ENCODE measurements around the gene TMEM39A. TPM values are rescaled to one million over a fixed set of nuclear protein-coding genes. Genes with fewer than 3 reads are reported as not detected.
A peak's percentile ranks its signal among the peaks of the same experiment; 100 is the strongest.

The TMEM39A gene
- total RNA-seq, 4 donors from 2014 or later: 48.1 to 84.1 (median 59.8) TPM

GRCh38 chr3:119483101-119483500, 19.7 kb upstream of the TMEM39A start:
- H3K27me3 ChIP-seq: no peaks in the 10 kb centered on the region
- TF ChIP-seq POLR2A (IDR thresholded peaks at IDR 0.05) (no peak), CTCF (IDR thresholded peaks at IDR 0.05) (no peak)
- DNase-seq: no peak
- peaks cover 14 to 19% of the 10 kb centered on the region in 2 donors for H3K36me3 ChIP-seq
- H3K27ac ChIP-seq: no peak overlapping the region
- H3K4me1 ChIP-seq: no peaks in the 10 kb centered on the region
- H3K4me3 ChIP-seq (replicated peaks in 1 of 3): no peak overlapping the region
- 89 to 98% methylated on average over 1 of the region's 1 CpG for WGBS, 2 donors
- intact Hi-C loops (cut with DNase I): no loop called here
- H3K9me3 ChIP-seq: no peaks in the 10 kb centered on the region

- H3K4me1 ChIP-seq: no peaks in the 10 kb centered on the region
- H3K9me3 ChIP-seq: no peaks in the 10 kb centered on the region
- no peak for DNase-seq
- no peak for TF ChIP-seq CTCF (IDR thresholded peaks at IDR 0.05)
- no peak for TF ChIP-seq POLR2A (IDR thresholded peaks at IDR 0.05)
- H3K4me3 ChIP-seq (replicated peaks in 1 of 3): no peak overlapping the region
- no peaks in the 10 kb centered on the region for H3K27me3 ChIP-seq
- H3K36me3 ChIP-seq: peaks cover 8 to 11% of the 10 kb centered on the region in 2 donors
- H3K27ac ChIP-seq: no peak overlapping the region
- WGBS, 2 donors: 96 to 100% methylated on average over 2 of the region's 2 CpGs
- intact Hi-C loops (cut with DNase I): no loop called here
Measured at GRCh38 chr3:119481079-119481478, 17.7 kb upstream of the TMEM39A start.

GRCh38 chr3:119470866-119471265, 7.5 kb upstream of the TMEM39A start:
- H3K27me3 ChIP-seq: no peaks in the 10 kb centered on the region
- peaks cover 8 to 16% of the 10 kb centered on the region in 2 donors for H3K4me1 ChIP-seq
- H3K9me3 ChIP-seq: no peaks in the 10 kb centered on the region
- no peak overlapping the region for H3K4me3 ChIP-seq (replicated peaks in 1 of 3)
- intact Hi-C loops (cut with DNase I): no loop called here
- no peak for DNase-seq
- peaks cover 0 to 3% of the 10 kb centered on the region in 2 donors for H3K36me3 ChIP-seq
- no peak for TF ChIP-seq CTCF (IDR thresholded peaks at IDR 0.05)
- no peak for TF ChIP-seq POLR2A (IDR thresholded peaks at IDR 0.05)
- H3K27ac ChIP-seq: no peak overlapping the region
- WGBS, 2 donors: 96 to 97% methylated on average over 6 of the region's 6 CpGs

GRCh38 chr3:119469418-119470189, 6.2 kb upstream of the TMEM39A start:
- H3K27ac ChIP-seq: no peak overlapping the region

More at GRCh38 chr3:119469418-119470189, 6.2 kb upstream of the TMEM39A start:
- peaks cover 8 to 16% of the 10 kb centered on the region in 2 donors for H3K4me1 ChIP-seq
- WGBS, 2 donors: 12 to 14% methylated on average over 16 of the region's 16 CpGs
- H3K36me3 ChIP-seq: no peaks in the 10 kb centered on the region
- H3K27me3 ChIP-seq: no peaks in the 10 kb centered on the region
- DNase-seq: no peak
- no peak for TF ChIP-seq CTCF (IDR thresholded peaks at IDR 0.05)
- no peak for TF ChIP-seq POLR2A (IDR thresholded peaks at IDR 0.05)
- intact Hi-C loops (cut with DNase I): loop anchor here (10.0 kb wide), 1 partner anchor 195 kb away; no protein-coding TSS in a partner anchor
- peak overlapping the region; percentile 60 to 97 (median 76) for H3K4me3 ChIP-seq (replicated peaks in 1 of 3)
- no peaks in the 10 kb centered on the region for H3K9me3 ChIP-seq

All from thyroid gland (tissue), 4 donors.